Measurements from ENCODE around the gene RNF223.
"Not testable (repeated sequence)": the region's sequence is repeated elsewhere in the genome, so short reads cannot be mapped to it uniquely, and the experiment has no call there.

Gene RNF223

DNA sequence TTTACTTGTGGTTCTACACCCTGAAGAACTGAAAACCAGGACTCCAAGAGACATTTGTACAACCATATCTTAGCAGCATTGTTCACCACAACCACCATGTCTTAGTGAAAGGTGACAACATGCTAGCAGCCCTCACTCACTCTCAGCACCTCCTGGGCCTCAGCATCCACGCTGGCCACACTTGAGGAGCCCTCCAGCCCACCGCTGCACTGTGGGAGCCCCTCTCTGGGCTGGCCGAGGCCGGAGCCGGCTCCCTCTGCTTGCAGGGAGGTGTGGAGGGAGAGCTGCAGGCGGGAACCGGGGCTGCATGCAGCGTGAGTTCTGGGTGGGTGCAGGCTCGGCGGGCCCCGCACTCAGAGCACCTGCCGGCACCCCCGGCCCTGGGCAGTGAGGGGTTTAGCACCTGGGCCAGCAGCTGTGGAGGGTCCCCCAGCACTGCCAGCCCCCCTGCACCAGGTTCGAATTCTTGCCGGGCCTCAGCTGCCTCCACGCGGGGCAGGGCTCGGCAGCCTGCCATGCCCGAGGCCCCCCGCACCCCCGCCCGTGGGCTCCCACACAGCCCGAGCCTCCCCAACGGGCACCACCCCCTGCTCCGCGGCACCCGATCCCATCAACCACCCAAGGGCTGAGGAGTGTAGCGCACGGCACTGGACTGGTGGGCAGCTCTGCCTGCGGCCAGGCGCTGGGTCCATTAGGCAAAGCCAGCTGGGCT, 32.6 kb upstream of the RNF223 start:
- DNase-seq = no peak

DNA sequence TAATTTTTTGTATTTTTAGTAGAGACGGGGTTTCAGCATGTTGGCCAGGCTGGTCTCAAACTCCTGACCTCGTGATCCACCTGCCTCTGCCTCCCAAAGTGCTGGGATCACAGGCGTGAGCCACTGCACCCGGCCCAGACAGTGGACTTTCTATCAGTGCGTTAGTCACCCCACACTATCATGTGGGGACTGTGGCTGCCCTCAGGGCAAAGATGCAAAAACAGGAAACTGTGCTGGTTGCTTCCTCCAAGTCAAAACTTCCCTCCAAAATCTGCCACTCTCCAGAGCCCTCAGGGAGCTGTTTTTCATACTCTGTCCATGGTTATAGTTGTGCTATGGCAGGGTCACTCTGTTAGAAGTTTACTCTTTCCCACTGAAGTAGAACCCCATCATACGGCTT, 30.0 kb upstream of the RNF223 start:
- not testable (repeated sequence) for DNase-seq

GRCh38 chr1:1101503-1101902, 27.4 kb upstream of the RNF223 start:
- DNase-seq = no peak

- no peak for DNase-seq
Observed at GRCh38 chr1:1100296-1100695, 26.2 kb upstream of the RNF223 start.

DNA sequence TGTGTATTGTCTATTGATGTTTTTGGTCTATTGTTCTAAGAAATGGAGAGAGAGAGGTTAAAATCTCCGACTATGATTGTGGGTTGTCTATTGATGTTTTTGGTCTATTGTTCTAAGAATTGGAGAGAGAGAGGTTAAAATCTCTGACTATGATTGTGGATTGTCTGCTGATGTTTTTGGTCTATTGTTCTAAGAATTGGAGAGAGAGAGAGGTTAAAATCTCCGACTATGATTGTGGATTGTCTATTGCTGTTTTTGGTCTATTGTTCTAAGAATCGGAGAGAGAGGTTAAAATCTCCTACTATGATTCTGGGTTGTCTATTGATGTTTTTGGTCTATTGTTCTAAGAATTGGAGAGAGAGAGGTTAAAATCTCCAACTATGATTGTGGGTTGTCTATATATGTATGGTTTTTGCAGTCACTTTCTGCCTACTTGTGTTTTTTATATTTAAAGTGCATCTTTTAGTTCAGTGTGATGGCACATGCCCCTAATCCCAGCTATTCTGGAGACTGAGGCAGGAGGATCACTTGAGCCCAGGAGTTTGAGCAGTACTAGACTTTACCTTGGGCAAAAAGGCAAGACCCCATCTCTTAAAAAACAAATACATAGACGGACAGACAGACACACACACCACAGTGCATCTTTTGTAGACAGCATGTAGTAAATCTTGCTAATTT, 25.5 kb upstream of the RNF223 start:
- no peak for DNase-seq

GRCh38 chr1:1098681-1099421, 24.7 kb upstream of the RNF223 start:
- no peak for DNase-seq

GRCh38 chr1:1096136-1096535, 22.0 kb upstream of the RNF223 start:
- not testable (repeated sequence) for DNase-seq

- DNase-seq = no peak
Observed at GRCh38 chr1:1094981-1095380, 20.9 kb upstream of the RNF223 start.

GRCh38 chr1:1093610-1093943, 19.5 kb upstream of the RNF223 start:
- no peak for DNase-seq

DNA sequence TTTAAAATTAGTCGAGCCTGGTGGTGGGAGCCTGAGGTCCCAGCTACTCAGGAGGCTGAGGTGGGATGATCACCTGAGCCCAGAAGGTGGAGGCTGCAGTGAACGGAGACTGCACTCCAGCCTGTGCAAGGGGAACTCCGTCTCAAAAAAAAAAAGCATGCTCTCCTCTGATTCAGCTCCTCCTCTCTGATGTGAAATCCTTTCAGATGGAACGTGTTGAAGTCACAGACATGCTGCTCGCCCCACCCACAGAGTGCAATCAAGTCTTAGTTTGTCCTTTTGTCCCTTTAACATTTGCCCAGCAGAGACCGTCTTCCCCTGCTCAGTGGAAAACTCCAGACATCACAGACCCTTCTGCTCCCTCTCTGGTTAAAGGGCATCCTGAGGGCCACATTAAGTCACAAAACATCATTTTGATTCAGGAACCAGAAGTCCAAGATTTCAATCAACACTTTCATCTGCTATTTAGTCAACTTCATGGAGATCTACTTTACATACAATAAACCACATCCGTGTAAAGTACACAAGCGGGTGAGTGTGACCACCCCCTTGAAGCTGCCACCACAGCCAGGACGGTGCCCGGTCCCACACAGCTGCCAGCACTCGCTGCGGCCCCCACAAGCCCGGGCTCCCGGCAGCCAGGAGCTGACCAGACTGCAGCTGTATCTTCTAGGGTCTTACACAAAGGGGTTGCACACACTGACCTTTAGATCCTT, 18.9 kb upstream of the RNF223 start:
- DNase-seq = no peak

GRCh38 chr1:1092149-1092855, 18.2 kb upstream of the RNF223 start:
- no peak for DNase-seq

GRCh38 chr1:1091344-1092148, 17.4 kb upstream of the RNF223 start:
- DNase-seq = no peak

GRCh38 chr1:1090424-1091343, 16.6 kb upstream of the RNF223 start:
- DNase-seq = no peak

- DNase-seq = no peak
Observed at GRCh38 chr1:1089731-1090423, 15.8 kb upstream of the RNF223 start.

GRCh38 chr1:1088801-1089680, 14.9 kb upstream of the RNF223 start:
- DNase-seq = no peak

GRCh38 chr1:1088029-1088800, 14.1 kb upstream of the RNF223 start:
- DNase-seq = no peak

DNA sequence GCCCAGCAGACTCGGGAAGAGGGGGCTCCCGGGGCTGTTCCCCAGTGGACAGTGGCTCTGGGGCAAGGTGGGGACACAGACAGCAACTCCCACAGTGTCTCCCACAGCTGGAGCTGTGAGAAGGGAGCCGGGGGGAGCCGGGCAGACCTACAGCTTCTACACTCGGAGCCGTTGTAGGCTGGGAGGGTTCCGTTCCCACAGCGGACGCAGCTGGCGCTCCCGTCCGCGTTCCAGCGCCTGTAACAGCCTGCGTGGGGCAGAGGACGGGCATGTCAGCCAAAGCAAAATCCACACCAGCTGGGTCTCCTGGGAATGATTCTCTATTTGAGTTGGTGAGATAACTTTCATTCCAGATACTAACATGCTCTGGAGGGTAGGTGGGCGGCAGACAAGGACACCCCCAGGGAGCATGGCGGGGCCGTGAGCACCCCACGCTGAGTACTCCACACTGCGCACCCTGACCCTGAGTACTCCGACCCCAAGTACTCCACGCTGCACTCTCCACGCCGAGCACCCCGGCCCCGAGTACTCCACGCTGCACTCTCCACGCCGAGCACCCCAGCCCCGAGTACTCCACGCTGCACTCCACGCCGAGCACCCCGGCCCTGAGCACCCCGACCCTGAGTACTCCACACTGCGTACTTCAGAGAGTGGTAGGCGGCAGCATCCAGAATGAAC, 13.4 kb upstream of the RNF223 start:
- DNase-seq = no peak

GRCh38 chr1:1086911-1087341, 12.8 kb upstream of the RNF223 start:
- DNase-seq = no peak

Data from effector CD4-positive, alpha-beta T cell (primary cell).